Sigmoid colon (tissue), 7 donors: Measurements from ENCODE around the gene MTMR1. TPM values are rescaled to one million over a fixed set of nuclear protein-coding genes. Genes with fewer than 3 reads are reported as not detected.

Source experiments
- DNase-seq: peaks from one replicate; pipeline ENCODE4 v3.0.0-alpha.2; 2019
- H3K27ac ChIP-seq, 4 donors: fragments of 200-600 bp; sonication (generic); one replicate each; pipeline ENCODE4 v1.5.1; 2016 to 2019; ENCODE audit warnings: mild to moderate bottlenecking in 1 of 4
- H3K27me3 ChIP-seq, 3 donors: fragments of 200-600 bp; sonication (generic); one replicate each; pipeline ENCODE4 v1.5.1; 2019; ENCODE audit warnings: mild to moderate bottlenecking in 1 of 3
- H3K36me3 ChIP-seq, 4 donors: fragments of 200-600 bp; sonication (generic); one replicate each; pipeline ENCODE4 v1.5.1; 2016 to 2019
- H3K4me1 ChIP-seq, 4 donors: fragments of 200-600 bp; sonication (generic); one replicate each; pipeline ENCODE4 v1.5.1; 2017 to 2019
- H3K4me3 ChIP-seq, 4 donors: fragments of 200-600 bp; sonication (generic); one replicate each; pipeline ENCODE4 v1.5.1; 2017 to 2019; ENCODE audit warnings: mild to moderate bottlenecking in 2 of 4, moderate library complexity in 1 of 4
- H3K9me3 ChIP-seq, 4 donors: fragments of 200-600 bp in 3 of 4; sonication (generic) in 3 of 4; one replicate each; pipeline versions ENCODE4 v1.5.1 to v1.6.1; 2013 to 2019
- EP300 ChIP-seq, 4 donors: sonication (generic); formaldehyde crosslinking; IDR thresholded peaks; one replicate each; pipeline ENCODE4 v1.6.1; 2017; ENCODE audit warnings: antibody characterized with exemption in 4 of 4
- POLR2A ChIP-seq, 2 donors: fragments of 450-650 bp; IDR thresholded peaks; one replicate each; pipeline ENCODE4 v1.6.1; 2016; ENCODE audit warnings: antibody characterized with exemption in 2 of 2, mild to moderate bottlenecking in 2 of 2, moderate library complexity in 2 of 2
- POLR2AphosphoS5 ChIP-seq, 4 donors: sonication (generic); formaldehyde crosslinking; IDR thresholded peaks; one replicate each; pipeline ENCODE4 v1.6.1; 2017; ENCODE audit warnings: antibody characterized with exemption in 4 of 4
- WGBS, 2 donors: extraction: QIAGEN DNeasy Blood & Tissue Kit; methylation state at CpG; one replicate each; pipeline ENCODE4 v1.1.7; 2013; 5-methylcytosine and 5-hydroxymethylcytosine counted together
- intact Hi-C: fragments of 100-400 bp; cut with DNase I; formaldehyde crosslinking; loops from one replicate; pipeline ENCODE4 v1.15.1; 2023
- polyA plus RNA-seq, 3 donors: library from polyadenylated mRNA; stranded (reverse); fragments of 200-250 nt; gene quantifications; one replicate each; pipeline ENCODE4 v1.2.3, GENCODE V29; 2013
- total RNA-seq, 4 donors: library from RNA; depleted of rRNA; stranded (reverse); fragments of >200 nt; gene quantifications; one replicate each; pipeline ENCODE4 v1.1.0, GENCODE V29; 2016
- TF ChIP-seq, protein P1 (sequence below), 4 experiments: fragments of 450-650 bp in 3 of 4; fragments of 200-600 bp in 1 of 4; IDR thresholded peaks; one replicate each; pipeline ENCODE4 v1.5.1; 2016 to 2019; ENCODE audit warnings: antibody characterized with exemption in 4 of 4, mild to moderate bottlenecking in 3 of 4, moderate library complexity in 2 of 4
- donor health status: healthy with polysubstance abuse.
- donor health status: Bipolar disorder and iron deficiency.
- donor health status: healthy.

Gene MTMR1
- total and polyA plus RNA-seq, 7 donors: 6.0 to 27.0 (median 12.0) TPM

DNA sequence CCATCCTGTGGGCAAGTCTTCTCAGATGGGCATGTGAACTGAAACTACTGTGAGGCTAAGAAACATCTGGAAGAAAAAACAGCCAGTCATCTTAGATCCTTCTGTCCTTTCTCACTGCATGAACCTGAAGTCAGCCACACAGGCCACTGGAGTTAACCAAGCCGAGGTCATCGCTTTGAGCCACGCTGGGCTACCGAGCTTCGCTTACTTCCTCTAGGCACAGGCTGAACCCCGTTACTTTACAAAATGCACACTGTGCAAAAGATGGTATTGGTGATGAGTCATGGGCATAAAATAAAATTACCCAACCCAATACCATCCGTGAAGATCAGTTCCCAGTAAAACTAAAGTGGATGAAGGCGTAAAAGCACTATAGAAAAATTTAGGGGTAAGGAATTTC lies 86.2 kb downstream of the MTMR1 start:
- peaks cover 0 to 8% (median 0%) of the 10 kb centered on the region in 4 donors for H3K36me3 ChIP-seq
- DNase-seq: no peak
- H3K4me1 ChIP-seq: no peaks in the 10 kb centered on the region
- intact Hi-C loops: no loop called here
- WGBS, 2 donors: 89 to 91% methylated on average over 8 of the region's 8 CpGs
- H3K27me3 ChIP-seq: no peaks in the 10 kb centered on the region
- H3K27ac ChIP-seq: no peak overlapping the region
- H3K4me3 ChIP-seq: no peak overlapping the region
- TF ChIP-seq EP300 (IDR thresholded peaks at IDR 0.05) (no peak), POLR2A (IDR thresholded peaks at IDR 0.05) (no peak), POLR2AphosphoS5 (IDR thresholded peaks at IDR 0.05) (no peak)
- TF ChIP-seq, protein P1, sequence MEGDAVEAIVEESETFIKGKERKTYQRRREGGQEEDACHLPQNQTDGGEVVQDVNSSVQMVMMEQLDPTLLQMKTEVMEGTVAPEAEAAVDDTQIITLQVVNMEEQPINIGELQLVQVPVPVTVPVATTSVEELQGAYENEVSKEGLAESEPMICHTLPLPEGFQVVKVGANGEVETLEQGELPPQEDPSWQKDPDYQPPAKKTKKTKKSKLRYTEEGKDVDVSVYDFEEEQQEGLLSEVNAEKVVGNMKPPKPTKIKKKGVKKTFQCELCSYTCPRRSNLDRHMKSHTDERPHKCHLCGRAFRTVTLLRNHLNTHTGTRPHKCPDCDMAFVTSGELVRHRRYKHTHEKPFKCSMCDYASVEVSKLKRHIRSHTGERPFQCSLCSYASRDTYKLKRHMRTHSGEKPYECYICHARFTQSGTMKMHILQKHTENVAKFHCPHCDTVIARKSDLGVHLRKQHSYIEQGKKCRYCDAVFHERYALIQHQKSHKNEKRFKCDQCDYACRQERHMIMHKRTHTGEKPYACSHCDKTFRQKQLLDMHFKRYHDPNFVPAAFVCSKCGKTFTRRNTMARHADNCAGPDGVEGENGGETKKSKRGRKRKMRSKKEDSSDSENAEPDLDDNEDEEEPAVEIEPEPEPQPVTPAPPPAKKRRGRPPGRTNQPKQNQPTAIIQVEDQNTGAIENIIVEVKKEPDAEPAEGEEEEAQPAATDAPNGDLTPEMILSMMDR (IDR thresholded peaks at IDR 0.05): no peak
- H3K9me3 ChIP-seq: no peaks in the 10 kb centered on the region

DNA sequence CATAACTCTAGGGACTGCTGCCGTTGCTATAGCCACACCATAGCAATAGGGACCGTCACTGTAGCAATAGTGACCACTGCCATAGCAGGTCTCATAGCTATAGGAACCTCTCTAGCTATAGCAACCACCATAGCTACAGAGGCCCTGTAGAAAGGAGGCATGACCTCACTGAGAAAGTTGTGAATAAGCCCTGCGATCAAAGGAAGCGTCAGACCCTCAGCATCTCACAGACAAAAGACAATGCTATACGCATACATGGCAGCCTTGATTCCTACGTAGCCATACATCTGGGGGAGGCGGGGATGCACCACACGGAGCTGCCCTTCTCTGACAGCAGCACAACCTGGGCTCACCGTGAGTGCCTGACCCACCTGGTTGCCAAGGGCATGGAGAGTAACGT lies 88.5 kb downstream of the MTMR1 start:
- no peak for DNase-seq
- WGBS, 2 donors: 97 to 98% methylated on average over 10 of the region's 10 CpGs
- intact Hi-C loops: no loop called here

DNA sequence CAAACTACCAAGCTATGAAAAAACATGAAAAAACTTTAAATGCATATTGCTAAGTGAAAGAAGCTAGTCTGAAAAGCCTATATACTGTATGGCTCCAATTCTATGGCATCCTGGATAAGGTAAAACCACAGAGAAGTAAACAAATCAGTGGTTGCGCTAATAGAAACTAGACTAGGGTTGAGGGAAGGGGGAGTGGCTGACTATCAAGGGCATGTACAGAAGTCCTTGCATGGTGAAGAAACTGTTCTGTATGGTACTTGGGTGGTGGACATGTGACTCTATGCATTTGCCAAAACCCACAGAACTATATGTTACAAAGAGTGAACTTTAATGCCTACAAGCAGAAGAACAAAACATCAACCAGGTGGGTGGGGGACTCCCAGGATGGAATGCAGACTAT lies 96.8 kb downstream of the MTMR1 start:
- H3K4me1 ChIP-seq: no peaks in the 10 kb centered on the region
- TF ChIP-seq, protein P1 (IDR thresholded peaks at IDR 0.05): no peak
- TF ChIP-seq EP300 (IDR thresholded peaks at IDR 0.05) (no peak), POLR2A (IDR thresholded peaks at IDR 0.05) (no peak), POLR2AphosphoS5 (IDR thresholded peaks at IDR 0.05) (no peak)
- no peak for DNase-seq
- WGBS, 2 donors: 87 to 91% methylated on average over 1 of the region's 1 CpG
- peaks cover 0 to 27% (median 0%) of the 10 kb centered on the region in 4 donors for H3K36me3 ChIP-seq
- no peak overlapping the region for H3K27ac ChIP-seq
- H3K27me3 ChIP-seq: no peaks in the 10 kb centered on the region
- H3K9me3 ChIP-seq: no peaks in the 10 kb centered on the region
- intact Hi-C loops: no loop called here
- H3K4me3 ChIP-seq: no peak overlapping the region

More for the DNA sequence above, 88.5 kb downstream of the MTMR1 start:
- no peak for TF ChIP-seq EP300 (IDR thresholded peaks at IDR 0.05)
- TF ChIP-seq, protein P1 (IDR thresholded peaks at IDR 0.05): no peak
- no peak for TF ChIP-seq POLR2AphosphoS5 (IDR thresholded peaks at IDR 0.05)
- no peak for TF ChIP-seq POLR2A (IDR thresholded peaks at IDR 0.05)
- Histone ChIP-seq H3K36me3 (no peaks in the 10 kb centered on the region), H3K27ac (no peak overlapping the region), H3K4me1 (no peaks in the 10 kb centered on the region), H3K27me3 (no peaks in the 10 kb centered on the region), H3K9me3 (no peaks in the 10 kb centered on the region), H3K4me3 (no peak overlapping the region)

DNA sequence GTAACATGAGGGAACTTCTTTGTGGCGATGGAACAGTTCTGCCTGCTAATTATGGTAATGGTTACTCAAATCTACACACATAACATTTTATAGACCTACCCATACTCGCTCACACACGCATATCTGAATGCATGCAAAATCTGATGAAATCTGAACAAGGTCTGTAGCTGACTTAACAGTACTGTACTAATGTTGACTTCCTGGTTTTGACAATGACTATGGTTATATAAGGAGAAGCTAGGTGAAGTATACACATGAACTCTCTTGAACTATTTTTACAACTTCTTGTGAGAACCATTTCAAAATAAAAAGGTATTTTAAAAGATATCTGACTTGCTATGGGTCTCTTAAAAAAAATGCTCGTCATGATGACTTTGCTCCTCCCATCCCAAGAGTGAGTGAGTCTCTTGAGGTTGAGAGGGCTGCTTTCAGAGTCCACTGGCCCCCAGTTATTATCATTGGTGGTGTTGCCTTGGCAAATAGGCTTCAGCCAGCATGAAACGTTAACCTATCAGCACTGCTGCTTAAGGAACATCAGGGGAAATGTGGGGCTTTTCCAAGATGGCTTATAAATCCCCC lies 99.8 kb downstream of the MTMR1 start:
- H3K4me1 ChIP-seq: no peaks in the 10 kb centered on the region
- H3K27me3 ChIP-seq: no peaks in the 10 kb centered on the region
- DNase-seq: no peak
- H3K4me3 ChIP-seq: no peak overlapping the region
- WGBS, 2 donors: 16 to 67% methylated on average over 5 of the region's 5 CpGs
- peaks cover 0 to 27% (median 0%) of the 10 kb centered on the region in 4 donors for H3K36me3 ChIP-seq
- TF ChIP-seq EP300 (IDR thresholded peaks at IDR 0.05) (no peak), POLR2A (IDR thresholded peaks at IDR 0.05) (no peak), POLR2AphosphoS5 (IDR thresholded peaks at IDR 0.05) (no peak)
- TF ChIP-seq, protein P1 (IDR thresholded peaks at IDR 0.05): no peak
- H3K27ac ChIP-seq: no peak overlapping the region
- intact Hi-C loops: no loop called here
- H3K9me3 ChIP-seq: no peaks in the 10 kb centered on the region

DNA sequence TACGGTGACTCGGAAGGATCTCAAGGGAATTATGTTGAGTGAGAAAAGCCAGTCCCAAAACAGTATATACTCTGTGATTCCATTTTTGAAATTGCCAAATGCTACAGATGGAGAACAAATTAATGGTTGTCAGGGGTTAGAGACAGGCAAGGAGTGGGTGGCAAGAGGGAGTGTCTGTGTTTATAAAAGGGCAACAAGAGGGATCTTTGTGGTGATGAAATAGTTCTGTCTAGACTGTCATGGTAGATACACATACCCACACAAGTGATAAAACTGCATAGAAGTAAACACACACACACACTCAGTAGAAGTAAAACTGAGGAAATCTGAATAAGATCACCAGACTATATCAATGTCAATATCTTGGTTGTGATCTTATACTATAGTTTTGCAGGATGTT lies 112.5 kb downstream of the MTMR1 start:
- intact Hi-C loops: no loop called here
- TF ChIP-seq EP300 (IDR thresholded peaks at IDR 0.05) (no peak), POLR2A (IDR thresholded peaks at IDR 0.05) (no peak), POLR2AphosphoS5 (IDR thresholded peaks at IDR 0.05) (no peak)
- TF ChIP-seq, protein P1 (IDR thresholded peaks at IDR 0.05): no peak
- DNase-seq: no peak
- Histone ChIP-seq H3K27ac (no peak overlapping the region), H3K4me1 (no peaks in the 10 kb centered on the region), H3K27me3 (no peaks in the 10 kb centered on the region), H3K4me3 (no peak overlapping the region), H3K36me3 (no peaks in the 10 kb centered on the region), H3K9me3 (no peaks in the 10 kb centered on the region)
- 94 to 99% methylated on average over 2 of the region's 2 CpGs for WGBS, 2 donors
